Measurements from ENCODE around the gene RABGAP1L.

GRCh38 chr1:174322202-174322862, 163.0 kb downstream of the RABGAP1L start:
- TF ChIP-seq CTCF (IDR thresholded peaks at IDR 0.05) = no peak
- TF ChIP-seq POLR2A (IDR thresholded peaks at IDR 0.05) = no peak

Measured in Peyer's patch (tissue), 4 donors.